ENCODE measurements around the gene SGMS1.
"Not testable (repeated sequence)": the region's sequence is repeated elsewhere in the genome, so short reads cannot be mapped to it uniquely, and the experiment has no call there.

The SGMS1 gene

DNA sequence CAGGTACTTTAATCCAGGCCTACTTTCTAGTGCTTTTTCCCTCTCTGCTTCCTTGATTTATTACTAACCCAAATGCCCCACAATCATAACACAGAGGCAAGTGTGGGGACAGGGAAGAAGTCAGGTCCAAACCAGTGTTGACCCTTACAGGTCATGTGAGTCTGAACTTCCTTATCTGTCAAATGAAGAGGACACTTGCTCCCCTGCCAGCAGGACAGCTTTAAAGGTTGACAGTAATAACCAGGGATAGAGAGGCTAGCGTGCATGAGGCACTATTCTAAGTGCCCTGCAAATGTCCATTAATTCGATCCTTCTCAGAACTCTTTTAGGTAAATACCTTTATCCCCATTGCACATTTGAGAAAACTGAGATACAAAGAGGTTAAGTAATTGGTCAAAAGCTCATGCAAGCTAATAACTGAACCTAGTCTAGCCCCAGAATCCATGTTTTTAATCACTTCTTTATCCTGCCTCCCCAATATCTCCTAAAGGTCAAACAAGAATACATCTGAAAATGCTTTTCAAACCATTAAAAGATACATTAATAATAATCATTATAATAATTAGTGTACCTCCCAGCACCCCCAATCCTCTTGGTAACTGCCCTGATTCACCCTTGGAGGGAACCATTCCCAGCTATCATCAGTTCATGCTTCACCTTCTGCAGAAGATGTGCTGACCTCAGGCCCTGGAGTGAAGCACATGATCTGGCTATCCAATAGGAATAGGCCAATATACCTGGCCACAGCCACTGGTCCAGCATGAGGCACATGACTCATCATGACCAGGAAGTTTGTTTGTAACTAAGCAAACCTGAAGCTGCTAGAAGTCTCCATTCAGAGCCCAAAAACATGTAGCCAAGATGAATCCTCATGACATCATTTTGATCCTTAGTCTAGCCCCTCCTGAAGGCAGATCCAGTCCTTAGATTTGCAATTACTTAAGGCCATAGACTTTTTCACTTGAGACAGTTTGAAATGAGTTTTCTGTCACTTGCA is 40.7 kb downstream of the SGMS1 start:
- in situ Hi-C loops (cut with MboI; ENCODE audit: low sequenced_read_pairs): no loop called here

- in situ Hi-C loops (cut with MboI; ENCODE audit: low sequenced_read_pairs): no loop called here
Measured at GRCh38 chr10:50582046-50582445, 41.7 kb downstream of the SGMS1 start.

DNA sequence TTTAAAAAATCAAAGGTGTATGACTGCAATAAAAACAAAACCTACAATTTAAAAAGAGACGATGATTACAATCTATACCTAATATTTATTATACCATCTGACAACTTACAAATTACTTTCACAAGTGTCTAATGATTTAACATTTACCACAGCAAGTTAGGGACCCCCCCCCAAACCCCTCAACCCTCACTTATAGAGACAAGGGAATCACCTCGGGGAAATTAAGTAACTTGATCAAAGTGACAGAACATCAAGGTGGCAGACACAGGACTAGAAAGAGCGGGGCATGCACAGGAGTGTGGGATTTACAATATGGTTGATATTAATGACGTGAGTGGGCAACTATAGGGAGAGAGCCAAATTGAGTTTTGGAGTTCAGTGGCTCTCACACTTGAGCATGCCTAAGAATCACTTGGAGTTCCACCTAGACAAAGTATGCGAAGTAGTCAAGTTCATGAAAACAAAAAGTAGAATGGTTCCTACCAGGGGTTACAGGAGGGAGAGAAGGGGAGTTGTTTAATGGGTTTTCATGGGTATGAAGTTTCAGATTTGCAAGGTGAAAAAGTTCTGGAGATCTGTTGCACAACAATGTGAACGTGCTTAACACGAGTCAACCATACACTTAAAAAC is 43.4 kb downstream of the SGMS1 start:
- in situ Hi-C loops (cut with MboI; ENCODE audit: low sequenced_read_pairs): no loop called here

DNA sequence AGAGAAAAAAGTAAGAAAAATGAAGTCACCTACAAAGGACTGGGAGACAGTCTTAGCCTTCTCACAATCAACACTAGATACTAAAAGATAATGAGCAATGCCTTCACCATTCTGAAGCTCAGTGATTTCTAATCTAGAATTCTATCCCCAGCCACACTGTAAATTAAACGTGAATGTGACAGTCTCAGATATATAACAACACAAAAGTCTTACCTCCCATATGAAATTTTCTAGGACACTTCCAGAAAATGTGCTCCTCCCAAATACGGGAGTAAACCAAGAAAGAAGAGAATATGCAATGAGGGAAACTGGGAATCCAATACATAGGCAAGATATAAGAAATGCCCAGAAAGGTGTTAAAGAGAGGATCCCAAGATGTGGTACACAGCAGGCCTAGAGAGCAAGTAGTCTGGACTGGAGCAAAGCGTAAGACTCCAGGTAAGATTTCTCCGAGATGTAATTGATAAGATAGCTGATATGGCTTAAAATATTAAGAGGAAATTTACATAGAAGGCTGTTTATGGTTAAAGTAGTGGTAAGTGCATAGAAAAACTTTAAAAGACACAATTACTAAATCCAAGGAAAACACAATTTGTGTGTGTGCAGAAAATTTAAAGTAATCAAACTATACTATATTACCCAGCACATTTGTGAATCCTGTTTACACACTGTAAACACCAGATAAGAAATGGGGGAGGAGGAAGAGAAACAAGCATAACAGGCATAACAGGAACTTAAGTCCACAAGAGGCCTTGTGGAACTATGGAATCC is 44.1 kb downstream of the SGMS1 start:
- in situ Hi-C loops (cut with MboI; ENCODE audit: low sequenced_read_pairs): no loop called here

- in situ Hi-C loops (cut with MboI; ENCODE audit: low sequenced_read_pairs): no loop called here
Measured at GRCh38 chr10:50578949-50579348, 44.8 kb downstream of the SGMS1 start.

GRCh38 chr10:50577681-50578350 is 45.9 kb downstream of the SGMS1 start:
- in situ Hi-C loops (cut with MboI; ENCODE audit: low sequenced_read_pairs): no loop called here

- in situ Hi-C loops (cut with MboI; ENCODE audit: low sequenced_read_pairs): no loop called here
Measured at GRCh38 chr10:50577010-50577409, 46.7 kb downstream of the SGMS1 start.

GRCh38 chr10:50576245-50576815 is 47.4 kb downstream of the SGMS1 start:
- in situ Hi-C loops (cut with MboI; ENCODE audit: low sequenced_read_pairs): no loop called here

GRCh38 chr10:50575477-50576244 is 48.1 kb downstream of the SGMS1 start:
- in situ Hi-C loops (cut with MboI; ENCODE audit: low sequenced_read_pairs): no loop called here

GRCh38 chr10:50574931-50575330 is 48.8 kb downstream of the SGMS1 start:
- in situ Hi-C loops (cut with MboI; ENCODE audit: low sequenced_read_pairs): no loop called here

- in situ Hi-C loops (cut with MboI; ENCODE audit: low sequenced_read_pairs): no loop called here
Measured at GRCh38 chr10:50574305-50574704, 49.5 kb downstream of the SGMS1 start.

DNA sequence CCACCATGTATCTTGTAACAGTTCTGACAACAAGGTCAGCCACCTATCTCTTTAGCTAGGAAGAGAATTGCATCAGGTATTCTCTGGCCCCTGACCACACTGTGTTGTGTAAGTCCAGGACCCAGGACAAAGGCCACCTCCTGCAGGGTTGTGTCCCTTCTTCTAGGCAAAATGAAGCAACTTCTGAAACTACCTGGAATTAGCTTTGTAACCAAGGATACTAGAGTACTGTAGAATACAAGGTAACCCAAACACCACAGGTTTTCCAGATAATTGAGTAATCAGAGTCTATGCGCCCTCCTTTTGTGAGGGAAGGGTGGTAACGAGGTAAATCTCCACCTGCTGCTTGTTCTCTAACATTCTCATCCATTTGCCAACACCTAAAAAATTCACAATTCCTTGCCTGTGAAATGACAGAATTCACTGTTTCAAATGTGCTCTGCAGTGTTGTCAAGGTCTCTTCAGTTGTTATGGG is 51.7 kb downstream of the SGMS1 start:
- in situ Hi-C loops (cut with MboI; ENCODE audit: low sequenced_read_pairs): no loop called here

DNA sequence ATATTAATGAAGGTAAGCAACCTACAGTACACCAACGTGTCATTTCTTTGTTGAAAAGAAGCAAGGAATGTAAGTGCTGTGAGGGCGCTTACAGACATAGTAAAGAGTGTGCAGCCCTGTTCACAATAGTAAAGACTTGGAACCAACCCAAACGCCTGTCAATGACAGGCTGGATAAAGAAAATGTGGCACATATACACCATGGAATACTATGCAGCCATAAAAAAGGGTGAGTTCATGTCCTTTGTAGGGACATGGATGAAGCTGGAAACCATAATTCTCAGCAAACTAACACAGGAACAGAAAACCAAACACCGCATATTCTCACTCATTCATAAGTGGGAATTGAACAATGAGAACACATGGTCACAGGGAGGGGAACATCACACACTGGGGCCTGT is 55.0 kb downstream of the SGMS1 start:
- in situ Hi-C loops (cut with MboI; ENCODE audit: low sequenced_read_pairs): not testable (repeated sequence)

DNA sequence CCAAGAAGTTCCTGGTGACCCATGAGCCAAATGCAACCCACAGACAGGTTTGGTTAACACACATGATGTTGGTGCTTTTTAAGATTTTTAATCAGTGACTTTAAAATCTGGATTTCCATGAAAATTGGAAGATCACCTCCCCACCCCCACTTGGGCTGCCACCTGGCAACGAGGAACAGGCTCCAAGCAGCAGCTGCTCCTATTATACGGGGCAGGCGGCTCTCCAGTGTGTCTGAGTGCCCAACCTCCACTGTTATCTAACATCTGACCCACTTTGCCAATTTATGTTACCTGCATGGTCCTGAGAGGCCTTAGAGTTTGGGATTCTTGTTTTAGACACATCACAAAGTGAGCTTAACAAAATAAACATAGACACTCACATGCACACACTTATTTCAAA is 56.4 kb downstream of the SGMS1 start:
- in situ Hi-C loops (cut with MboI; ENCODE audit: low sequenced_read_pairs): no loop called here

DNA sequence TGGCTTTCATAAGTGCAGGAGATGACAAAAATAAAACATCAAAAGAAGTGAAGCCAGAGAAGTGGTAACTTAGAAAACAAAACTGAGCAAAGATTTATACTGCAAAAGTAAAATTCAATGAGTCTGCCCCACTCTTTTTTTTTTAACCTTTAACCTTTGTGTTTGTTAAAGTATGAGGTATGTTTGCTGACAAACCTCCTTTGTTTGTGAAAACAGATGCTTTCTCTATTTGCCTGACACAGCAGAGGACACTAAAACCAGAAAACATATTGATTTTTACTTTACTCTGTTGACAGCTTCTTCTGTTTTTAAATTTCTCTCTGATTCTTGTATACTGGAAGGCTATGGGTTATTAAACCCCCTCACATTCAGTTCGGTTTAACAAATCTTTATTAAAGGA is 57.6 kb downstream of the SGMS1 start:
- in situ Hi-C loops (cut with MboI; ENCODE audit: low sequenced_read_pairs): no loop called here

- in situ Hi-C loops (cut with MboI; ENCODE audit: low sequenced_read_pairs): no loop called here
Measured at GRCh38 chr10:50565301-50566083, 58.3 kb downstream of the SGMS1 start.

GRCh38 chr10:50563906-50564305 is 59.9 kb downstream of the SGMS1 start:
- in situ Hi-C loops (cut with MboI; ENCODE audit: low sequenced_read_pairs): no loop called here

GRCh38 chr10:50561816-50562215 is 61.9 kb downstream of the SGMS1 start:
- in situ Hi-C loops (cut with MboI; ENCODE audit: low sequenced_read_pairs): no loop called here

- in situ Hi-C loops (cut with MboI; ENCODE audit: low sequenced_read_pairs): no loop called here
Measured at GRCh38 chr10:50561266-50561665, 62.5 kb downstream of the SGMS1 start.
